GM18517 (cell line): ENCODE data around the gene PIGX.

Experiments used
- ATAC-seq: cut with Tn5 transposase; IDR thresholded peaks from one replicate; pipeline ENCODE4 v1.9.1; 2021; ENCODE audit warnings: mild to moderate bottlenecking, moderate library complexity; ENCODE audit not compliant: unreplicated experiment

The PIGX gene

DNA sequence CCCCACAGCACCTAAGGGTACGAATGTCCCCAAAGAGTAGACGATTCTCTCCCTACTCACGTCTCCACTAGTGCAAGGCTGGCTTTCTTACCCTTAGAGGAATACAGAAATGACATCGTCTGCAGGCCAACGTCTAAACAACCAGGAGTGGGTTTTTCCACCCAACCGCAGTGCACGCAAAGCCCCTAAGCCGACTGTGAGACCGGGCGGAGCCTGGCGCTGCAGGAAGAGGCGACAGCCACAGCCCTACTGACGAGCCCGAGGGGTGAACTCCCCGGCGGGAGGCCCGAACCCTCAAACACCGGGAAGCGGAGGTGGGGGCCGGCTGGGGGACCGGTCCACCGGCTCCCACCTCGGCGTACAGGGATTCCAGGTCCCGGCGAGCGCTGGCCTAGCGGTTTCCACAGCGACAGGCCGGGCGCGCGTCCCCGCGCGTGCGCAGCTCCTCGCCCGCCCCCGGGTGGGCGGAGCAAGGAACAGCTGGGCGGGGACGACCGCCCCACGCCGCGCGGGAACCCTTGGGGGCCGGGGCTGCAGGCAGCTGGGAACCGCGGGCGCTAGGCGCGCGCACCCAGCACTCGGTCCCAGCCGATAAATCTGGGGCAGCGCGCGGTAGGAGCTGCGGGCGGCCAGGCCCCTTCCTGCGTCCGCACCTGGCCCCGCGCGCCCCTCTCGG lies at the start of gene PIGX, which contains the start of gene CEP19:
TSS of gene PIGX (plus strand) at position 540 of the 676 bp plus-strand sequence.
TSS of gene CEP19 (minus strand) at position 413 of the 676 bp plus-strand sequence. CDS start 3,593 bp downstream, outside the sequence.
- ATAC-seq: peak; percentile 63

DNA sequence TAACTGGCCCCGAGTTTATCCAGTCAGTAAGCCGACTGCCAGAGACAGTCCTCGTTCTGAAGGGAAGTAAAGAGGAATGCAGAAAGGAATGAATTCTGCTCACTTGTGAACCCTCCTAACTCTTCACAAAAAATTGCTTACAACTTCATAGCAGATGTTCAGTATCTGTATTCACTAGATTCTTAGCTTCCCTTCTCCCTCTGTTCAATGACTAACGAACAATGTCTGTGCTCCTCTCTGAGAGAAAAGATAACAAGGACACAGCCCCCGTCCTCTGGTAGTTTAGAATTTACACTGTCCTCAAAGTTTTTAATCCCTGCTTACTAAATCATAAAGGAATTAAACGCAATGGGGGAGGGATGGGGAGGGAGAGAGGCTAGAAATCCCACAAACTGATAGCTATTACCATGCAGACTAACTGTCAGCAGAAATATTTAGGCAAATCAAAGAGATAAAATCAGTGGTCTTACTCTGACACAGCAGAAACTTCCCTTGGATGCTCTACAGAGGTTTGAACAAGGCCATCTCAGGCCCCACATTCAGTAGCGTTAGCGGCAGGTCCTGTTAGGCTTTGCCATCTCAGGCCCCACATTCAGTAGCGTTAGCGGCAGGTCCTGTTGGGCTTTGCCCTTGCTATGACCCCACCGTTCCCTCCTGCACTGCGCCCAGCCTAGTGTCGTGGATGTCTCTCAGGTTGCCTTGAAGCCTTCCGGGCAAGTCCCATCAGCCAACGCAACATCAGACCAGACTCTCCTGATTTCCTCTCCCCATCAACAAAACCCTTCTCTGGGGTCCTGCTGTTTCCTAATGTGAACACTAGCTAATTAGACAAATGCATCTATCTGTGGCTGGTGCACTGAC lies 49.2 kb upstream of the PIGX start:
- ATAC-seq: no peak

GRCh38 chr3:196666001-196666867 lies 45.9 kb upstream of the PIGX start:
- ATAC-seq: no peak

DNA sequence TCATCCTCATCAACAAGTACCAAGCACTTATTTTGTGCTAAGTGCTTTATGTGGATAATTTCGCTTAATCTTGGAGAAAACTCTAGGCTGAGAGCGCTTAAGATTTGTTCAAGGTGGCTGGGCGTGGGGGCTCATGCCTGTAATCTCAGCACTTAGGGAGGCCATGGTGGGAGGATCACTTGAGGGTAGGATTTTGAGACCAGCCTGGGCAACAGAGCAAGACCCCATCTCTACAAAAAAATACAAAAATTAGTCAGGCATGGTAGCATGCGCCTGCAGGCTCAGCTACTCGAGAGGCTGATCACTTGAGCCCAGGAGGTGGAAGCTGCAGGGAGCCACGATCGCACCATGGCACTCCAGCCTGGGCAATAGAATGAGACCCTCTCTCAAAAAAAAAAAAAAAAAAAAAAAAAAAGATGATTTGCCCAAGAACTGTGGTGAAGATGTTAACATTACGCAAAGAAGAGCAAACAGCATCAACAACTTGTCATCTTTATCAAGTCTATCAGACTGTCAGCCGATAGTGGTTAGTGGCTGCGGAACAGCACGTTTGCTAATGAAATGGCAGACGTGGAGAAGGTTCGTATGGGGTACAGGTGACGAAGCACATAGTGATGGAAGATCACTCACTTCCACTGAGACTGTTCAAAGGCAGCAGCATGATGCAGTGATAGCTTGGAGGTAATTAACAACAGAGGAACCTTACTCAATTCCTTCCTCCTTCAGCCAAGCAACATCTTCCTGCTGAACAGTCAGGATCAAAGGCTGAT lies 44.9 kb upstream of the PIGX start:
- no peak for ATAC-seq

GRCh38 chr3:196670339-196670738 lies 41.8 kb upstream of the PIGX start:
- ATAC-seq: no peak

DNA sequence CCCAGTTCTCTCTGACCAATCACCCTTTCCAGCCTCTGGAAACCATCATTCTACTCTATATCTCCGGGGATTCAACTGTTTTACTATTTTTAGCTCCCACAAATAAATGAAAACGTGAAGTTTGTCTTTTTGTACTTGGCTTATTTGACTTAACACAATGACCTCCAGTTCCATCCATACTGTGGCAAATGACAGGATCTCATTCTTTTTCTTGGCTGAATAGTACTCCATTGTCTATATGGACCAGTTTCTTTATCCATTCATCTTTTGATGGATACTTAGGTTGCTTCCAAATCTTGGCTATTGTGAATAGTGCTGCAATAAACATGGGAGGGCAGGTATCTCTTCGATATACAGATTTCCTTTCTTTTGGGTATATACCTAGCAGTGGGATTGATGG lies 38.5 kb upstream of the PIGX start:
- no peak for ATAC-seq

DNA sequence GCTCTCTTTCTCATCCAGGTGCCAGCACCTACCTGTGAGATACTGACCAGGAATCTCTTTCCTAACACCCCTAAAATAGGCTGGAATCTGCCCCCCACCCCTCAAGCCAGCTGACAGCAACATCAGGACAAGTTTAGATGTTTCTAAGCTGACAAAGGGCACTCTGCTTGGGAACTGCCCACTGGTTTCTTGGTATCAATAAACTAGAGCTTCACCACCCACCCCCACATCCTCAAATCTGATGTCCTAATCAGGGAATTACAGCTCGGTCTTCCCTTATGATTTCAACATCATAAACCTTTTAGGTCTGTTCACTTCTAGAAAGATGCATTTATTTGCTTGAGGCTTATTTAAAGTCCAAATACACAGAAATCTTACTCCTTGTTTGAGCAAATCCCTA lies 34.8 kb upstream of the PIGX start:
- no peak for ATAC-seq

- ATAC-seq: no peak
These were observed 34.2 kb upstream of the PIGX start for GRCh38 chr3:196677931-196678330.

GRCh38 chr3:196684548-196685407 lies 27.4 kb upstream of the PIGX start:
- peak; percentile 87 for ATAC-seq

- ATAC-seq: no peak
These were observed 25.7 kb upstream of the PIGX start for GRCh38 chr3:196686436-196686835.

GRCh38 chr3:196688349-196688748 lies 23.8 kb upstream of the PIGX start:
- no peak for ATAC-seq

- ATAC-seq: no peak
These were observed 22.1 kb upstream of the PIGX start for GRCh38 chr3:196689941-196690660.

GRCh38 chr3:196691386-196691785 lies 20.8 kb upstream of the PIGX start:
- no peak for ATAC-seq

DNA sequence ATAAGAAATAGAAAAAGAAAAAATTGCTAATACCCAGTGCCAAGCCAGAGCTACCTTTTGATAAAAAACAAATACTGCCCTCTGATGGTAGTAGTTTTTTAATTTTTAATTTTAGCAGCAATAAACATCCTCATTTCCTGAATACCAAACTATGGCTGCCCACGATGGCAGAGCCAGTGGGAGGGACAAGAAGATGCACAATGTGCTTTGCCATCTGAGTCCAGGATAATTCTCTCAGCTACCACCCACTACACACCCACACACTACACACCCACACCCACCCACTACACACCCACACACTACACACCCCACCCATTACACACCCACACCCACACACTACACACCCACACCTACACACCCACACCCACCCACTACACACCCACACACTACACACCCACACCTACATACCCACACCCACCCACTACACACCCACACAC lies 18.0 kb upstream of the PIGX start:
- ATAC-seq: no peak

DNA sequence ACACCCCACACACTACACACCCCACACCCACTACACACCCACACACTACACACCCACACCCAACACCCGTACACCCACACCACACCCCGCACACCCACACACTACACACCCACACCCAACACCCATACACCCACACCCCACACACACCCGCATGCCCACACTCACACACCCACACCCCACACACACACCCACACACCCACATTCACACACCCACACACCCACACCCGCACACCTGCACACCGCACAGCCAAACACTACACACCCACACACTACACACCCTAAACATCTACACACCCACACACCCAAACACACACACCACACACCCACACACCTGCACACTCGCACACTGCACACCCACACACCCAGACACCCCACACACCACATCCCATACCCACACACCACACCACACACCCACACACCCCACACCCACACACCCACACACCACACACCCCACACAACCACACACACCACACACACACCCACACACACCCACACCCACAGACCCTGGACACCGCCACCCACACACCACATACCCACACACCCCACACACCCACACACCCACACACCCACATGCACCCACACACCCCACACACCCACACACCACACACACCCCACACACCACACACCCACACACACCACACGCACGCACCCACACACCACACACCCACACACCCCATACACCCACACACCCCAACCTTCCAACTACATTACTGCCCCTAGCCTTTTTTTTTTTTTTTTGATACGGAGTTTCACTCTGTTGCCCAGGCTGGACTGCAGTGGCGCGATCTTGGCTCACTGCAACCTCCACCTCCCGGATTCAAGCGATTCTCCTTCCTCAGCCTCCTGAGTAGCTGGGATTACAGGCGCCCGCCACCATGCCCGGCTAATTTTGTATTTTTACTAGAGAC lies 17.0 kb upstream of the PIGX start:
- ATAC-seq: no peak

- ATAC-seq: no peak
These were observed 16.3 kb upstream of the PIGX start for GRCh38 chr3:196695849-196696226.

DNA sequence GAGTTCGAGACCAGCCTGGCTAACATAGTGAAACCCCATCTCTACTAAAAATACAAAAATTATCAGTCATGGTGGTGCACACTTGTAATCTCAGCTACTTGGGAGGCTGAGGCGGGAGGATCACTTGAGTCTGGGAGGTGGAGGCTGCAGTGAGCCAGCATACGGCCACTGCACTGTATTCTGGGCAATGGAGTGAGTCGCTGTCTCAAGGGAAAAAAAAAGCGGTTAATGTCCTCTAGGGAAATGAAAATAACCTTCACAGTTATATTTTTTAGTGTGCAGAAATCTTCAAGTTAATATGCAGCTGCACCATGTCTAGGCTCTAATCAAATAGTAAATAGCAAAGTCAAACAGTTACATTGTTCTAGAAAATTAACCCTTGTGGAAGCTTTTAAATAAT lies 14.9 kb upstream of the PIGX start:
- no peak for ATAC-seq

- ATAC-seq: no peak
These were observed 12.4 kb upstream of the PIGX start for GRCh38 chr3:196699749-196700148.
